Measurements from ENCODE around the gene PLCL1.

PLCL1 gene

DNA sequence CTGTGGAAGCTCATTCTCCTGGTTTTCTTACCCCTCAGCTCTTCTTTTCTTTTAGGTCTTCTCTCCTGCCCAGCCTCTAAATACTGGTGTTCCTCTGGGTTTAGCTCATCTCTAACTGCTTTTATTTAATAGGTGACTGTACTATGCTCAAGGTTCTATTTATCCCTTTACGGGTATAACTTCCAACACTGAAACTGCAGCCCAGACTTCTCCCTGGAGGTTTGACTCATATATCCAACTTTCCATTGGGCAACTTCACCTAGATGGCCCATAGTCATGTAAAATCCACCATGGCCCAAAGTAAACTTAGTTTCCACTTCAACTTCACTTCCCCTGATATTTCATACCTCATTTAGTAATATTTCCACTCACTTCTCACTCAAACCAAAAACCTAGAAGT is 273.1 kb downstream of the PLCL1 start:
- no peak for FAIRE-seq

GRCh38 chr2:198080879-198081765 is 276.7 kb downstream of the PLCL1 start:
- peak; percentile 33 for FAIRE-seq

DNA sequence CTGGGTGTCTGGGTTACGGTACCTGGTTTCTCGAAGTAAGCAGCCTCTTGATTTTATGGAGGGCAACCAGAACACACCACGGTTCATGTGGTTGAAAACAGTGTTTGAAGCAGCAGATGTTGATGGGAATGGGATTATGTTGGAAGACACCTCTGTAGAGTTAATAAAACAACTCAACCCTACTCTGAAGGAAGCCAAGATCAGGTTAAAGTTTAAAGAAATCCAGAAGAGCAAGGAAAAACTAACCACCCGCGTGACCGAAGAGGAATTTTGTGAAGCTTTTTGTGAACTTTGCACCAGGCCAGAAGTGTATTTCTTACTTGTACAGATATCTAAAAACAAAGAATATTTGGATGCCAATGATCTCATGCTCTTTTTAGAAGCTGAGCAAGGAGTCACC is 279.8 kb downstream of the PLCL1 start:
- no peak for FAIRE-seq

DNA sequence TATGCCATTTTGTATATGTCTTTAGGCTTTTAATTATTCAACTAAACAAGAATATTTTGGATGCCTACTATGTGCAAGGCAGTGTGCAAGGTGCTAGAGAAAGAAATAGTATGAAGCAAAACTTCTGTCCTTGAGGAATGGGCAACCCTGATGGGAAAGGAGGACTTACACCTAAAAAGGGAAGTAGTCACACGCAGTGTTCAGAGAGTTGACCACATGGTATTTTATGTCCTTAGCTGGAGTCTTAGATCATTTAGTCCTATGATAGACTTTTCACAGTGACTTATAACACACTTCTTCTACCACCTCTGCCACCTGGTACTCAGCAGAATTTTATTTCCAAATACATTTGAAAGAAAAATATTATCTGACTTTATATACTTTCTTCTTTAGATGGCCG is 291.6 kb downstream of the PLCL1 start:
- no peak for FAIRE-seq

DNA sequence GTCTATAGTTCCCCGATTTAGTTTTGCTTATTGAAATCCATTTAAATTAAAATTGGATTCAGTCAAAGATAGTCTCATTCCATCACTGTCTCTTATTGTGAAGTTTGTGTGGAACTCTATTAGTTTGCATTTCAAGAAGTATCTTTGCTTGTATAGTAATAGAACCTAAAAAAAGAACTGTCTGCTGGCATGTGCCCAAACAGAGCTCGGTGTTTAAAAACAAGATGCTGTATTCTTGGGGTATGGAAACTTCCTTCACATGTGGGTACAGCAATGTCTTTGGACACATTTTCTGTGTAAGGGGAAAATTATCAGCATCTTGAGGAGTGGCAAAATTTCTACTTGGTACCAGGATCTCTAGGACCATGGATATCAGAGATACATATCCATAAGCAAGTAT is 292.6 kb downstream of the PLCL1 start:
- FAIRE-seq: no peak

DNA sequence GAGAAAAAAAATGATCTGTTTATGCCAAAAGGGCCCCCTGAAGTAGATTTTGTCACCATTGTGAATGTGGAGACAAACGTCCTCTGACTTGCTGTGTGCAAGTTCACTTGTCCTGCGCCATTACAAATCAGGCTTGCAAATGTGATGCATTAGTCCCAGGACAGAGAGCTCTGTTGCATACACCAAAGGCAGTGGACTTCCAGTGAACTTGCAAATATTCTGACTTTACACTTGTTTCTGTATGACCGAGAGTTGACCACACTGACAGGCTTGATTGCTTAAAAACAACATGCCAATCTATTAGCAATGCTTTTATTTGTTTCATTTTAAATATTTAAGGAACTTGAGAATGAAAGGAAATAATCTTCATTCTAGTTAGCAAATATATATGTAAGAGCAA is 293.2 kb downstream of the PLCL1 start:
- no peak for FAIRE-seq

DNA sequence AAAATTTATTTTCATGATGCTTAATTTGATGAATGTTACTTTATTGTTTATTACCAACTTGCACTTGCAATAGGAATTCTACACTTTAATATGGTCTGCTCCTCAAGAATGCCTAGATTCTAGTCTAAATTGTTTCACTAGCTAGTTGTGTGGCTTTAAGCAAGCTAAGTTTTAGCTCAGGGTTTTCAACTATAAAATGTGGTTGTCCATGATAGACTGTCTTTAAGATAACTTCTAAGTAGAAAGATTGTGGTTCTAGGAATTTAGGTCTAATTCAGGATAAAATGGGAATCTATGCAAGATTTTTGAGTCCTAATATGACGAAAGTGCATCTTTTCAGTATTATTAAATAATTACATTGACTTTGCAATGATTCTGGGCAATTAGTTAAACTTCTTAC is 294.0 kb downstream of the PLCL1 start:
- FAIRE-seq: no peak

GRCh38 chr2:198098918-198099317 is 294.5 kb downstream of the PLCL1 start:
- FAIRE-seq: no peak

DNA sequence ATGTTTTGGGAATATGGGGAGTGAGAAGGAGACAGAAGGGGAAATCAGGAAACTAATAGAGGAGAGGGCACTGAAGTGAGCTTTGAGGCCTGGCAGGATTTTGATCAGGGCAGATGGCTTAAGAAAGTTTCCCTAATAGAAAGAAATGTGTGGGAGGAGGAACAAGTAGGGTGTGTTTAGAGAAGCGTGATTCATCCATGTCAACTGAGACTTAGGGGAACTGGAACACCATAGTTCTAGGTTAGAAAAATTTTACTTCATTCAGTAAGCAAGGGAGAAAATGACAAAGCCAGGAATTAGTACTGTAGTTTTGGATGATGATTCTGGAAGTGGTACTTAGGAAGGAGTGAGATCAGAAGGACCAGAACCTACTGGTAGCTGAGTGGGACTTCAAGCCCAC is 296.0 kb downstream of the PLCL1 start:
- no peak for FAIRE-seq

DNA sequence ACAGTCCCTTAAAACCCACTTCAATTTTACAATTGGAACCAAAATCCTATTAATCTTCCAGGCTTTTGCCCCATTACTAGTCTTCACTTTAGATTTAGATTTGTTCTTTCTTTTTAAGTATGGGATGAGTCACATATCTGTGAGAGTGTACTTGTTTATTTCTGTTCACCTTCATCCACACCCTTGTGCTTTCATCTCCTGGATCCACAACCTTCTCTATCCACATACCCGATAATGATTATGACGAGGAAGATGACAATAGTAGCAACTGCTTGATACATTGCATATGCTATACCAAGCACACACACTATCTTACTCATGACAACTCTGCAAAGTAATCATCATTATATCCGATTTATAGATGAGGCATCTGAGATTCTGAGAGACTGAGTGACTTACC is 297.3 kb downstream of the PLCL1 start:
- no peak for FAIRE-seq

DNA sequence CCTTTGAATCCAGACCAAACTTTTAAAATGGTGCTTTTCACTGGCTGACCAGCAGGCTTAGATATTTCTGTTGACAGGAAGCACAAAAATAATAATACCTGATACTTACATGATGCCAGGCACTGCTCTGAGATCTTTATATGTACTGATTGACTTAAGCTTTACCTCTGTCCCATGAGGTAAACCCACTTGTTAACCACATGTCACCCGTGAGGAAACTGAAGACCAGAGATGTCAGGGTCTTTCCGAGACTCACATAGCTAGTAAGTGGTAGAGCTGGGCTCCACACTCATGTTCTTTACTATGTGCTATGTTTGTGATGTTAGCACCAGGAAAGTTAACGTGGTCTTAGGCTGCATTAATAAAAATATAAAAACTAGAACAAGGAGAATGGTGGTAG is 297.7 kb downstream of the PLCL1 start:
- no peak for FAIRE-seq

GRCh38 chr2:198102856-198103255 is 298.5 kb downstream of the PLCL1 start:
- no peak for FAIRE-seq

DNA sequence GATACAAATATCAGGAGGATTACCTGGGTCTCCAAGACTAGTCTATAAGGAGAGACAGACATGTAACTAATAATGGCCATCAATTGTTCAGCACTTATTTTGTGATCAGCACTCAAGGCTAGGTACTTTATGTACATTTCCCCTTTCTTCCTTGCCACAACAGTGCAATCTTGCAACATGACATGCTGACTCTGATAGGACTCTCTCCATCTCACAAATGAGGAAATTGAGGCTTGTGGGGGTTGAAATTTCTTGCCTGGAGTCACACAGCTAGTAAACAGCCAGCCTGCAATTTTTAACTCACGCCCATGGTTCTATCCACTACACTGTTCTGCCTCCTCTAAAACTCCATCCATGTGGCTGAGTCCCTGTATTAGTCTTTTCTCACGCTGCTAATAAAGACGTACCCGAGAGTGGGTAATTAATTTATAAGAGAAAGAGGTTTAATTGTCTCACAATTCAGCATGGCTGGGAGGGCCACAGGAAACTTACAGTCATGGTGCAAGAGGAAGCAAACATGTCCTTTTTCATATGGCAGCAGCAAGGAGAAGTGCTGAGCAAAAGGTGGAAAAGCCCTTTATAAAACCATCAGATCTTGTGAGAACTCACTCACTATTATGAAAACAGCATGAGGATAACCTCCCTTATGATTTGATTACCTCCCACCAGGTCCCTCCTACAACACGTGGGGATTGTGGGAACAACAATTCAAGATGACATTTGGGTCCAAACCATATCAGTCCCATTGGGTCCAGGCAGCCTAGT is 302.4 kb downstream of the PLCL1 start:
- no peak for FAIRE-seq

DNA sequence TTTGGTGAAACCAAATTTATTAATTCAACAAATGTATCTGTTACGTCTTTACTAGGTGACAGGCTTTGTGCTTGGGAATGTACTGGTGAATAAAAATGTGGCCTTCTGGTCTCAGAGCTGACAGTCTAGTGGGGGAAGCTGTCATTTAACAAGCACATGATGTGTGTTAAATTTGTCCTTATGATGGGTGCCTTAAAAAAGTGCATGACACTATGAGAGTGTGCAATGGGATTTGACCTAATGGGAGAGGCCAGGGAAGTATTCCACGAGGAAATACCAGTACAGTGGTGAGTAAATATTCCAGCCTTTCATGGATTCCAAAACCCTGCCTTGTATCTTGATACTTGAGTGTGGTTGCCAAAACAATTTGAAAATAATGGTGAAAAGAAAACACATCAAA is 308.9 kb downstream of the PLCL1 start:
- FAIRE-seq: no peak

GRCh38 chr2:198114064-198114463 is 309.7 kb downstream of the PLCL1 start:
- FAIRE-seq: no peak

- no peak for FAIRE-seq
Observed at GRCh38 chr2:198115201-198115600, 310.8 kb downstream of the PLCL1 start.

- FAIRE-seq: no peak
Observed at GRCh38 chr2:198116756-198117155, 312.4 kb downstream of the PLCL1 start.

DNA sequence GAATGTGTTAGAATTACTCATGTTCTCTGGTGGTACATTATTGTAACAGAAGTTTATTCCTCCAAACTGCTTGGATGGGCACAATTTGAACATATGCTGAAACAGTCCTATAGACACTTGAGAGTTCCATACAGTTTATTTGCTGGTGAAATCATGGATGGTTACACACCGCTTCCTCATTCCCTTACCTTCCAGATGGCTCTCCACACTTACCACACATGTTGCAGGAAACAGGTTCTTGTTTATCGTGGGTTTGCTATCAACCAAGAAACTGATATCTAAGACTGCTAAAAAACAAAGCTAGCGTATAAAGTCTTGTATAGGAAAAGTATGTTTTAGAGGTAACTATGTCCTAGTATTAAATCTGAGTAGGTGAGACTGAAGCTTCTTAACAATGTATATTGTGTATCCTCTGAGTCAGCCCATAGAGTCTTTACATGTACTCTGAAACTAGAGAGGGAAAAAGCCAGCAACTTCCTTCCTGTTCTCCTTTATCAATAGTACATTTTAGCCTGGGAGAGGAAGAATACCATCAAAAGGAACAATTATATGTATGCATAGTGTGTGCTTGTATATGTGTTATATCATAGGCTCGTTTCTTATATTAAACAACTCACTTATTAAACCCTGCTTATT is 313.1 kb downstream of the PLCL1 start:
- FAIRE-seq: no peak

DNA sequence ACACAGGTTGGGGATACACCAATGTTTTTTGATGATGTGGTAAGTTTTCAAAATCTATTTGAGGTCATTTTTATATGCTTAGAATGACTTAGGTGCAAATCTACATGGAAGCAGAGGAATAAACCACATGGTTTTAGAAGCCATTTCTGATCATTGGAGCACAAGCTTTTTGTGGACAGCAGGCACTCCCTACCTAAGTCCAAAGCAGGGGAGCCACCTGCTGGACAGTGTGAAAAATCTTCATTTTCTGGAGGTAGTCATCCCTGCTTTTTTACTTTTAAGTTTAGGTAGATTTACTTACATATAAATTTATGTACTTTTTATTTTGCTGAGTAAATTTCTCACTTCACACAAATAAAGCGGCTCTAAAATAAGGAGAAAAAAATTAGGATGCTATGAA is 323.2 kb downstream of the PLCL1 start:
- peak; percentile 62 for FAIRE-seq

DNA sequence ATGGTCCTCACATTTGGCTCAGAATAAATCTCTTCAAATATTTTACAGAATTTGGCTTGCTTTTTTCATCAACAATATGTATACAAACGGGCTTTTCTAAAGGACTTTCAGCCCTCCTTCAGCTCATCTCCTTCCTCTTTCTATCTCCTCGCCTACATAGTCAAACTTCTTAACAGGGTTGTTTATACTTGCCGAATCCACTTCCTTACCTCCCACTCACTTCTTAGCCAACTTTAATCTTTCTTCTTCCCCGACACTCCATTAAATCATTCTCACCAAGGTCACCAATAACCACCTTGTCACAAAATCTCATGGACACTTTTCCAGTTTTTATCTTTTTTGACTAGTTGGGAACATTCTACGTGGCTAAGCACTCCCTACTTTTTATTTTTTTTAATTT is 325.2 kb downstream of the PLCL1 start:
- FAIRE-seq: no peak

- FAIRE-seq: no peak
Observed at GRCh38 chr2:198134293-198134955, 330.0 kb downstream of the PLCL1 start.

- no peak for FAIRE-seq
Observed at GRCh38 chr2:198135481-198135934, 331.1 kb downstream of the PLCL1 start.

GRCh38 chr2:198136142-198136541 is 331.7 kb downstream of the PLCL1 start:
- FAIRE-seq: no peak
